SH-SY5Y (cell line): ENCODE data around the gene ETV3L.
A peak's percentile ranks its signal among the peaks of the same experiment; 100 is the strongest.

Experiments
- GATA2 ChIP-seq: IDR thresholded peaks from 2 replicates; pipeline ENCODE4 v1.6.1; 2011; ENCODE audit warnings: mild to moderate bottlenecking, low read depth, low read length
- GATA3 ChIP-seq: IDR thresholded peaks from 2 replicates; pipeline ENCODE4 v1.6.1; 2011; ENCODE audit warnings: low read depth, mild to moderate bottlenecking, low read length, moderate library complexity

ETV3L gene

DNA sequence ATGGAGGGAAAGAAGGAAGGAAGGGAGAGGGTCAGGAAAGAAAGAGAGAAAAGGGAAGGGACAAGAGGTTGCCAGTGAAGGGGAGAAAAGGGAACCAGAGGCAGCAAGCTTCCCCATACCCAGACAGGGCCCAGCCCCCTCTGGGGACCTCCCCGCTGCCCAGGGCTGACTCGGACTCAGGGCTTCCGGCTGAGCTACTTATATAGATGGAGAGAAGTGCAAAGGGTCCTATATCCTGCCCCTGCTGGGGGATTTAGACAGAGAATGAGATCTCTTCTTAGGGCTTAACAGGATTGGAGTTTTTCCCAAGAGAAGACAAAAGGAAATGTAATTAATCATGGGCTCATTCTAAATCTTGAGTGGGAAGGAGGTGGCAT lies at the start of gene ETV3L:
ETV3L (minus strand) TSS at position 176 of the 377 bp plus-strand sequence. CDS start 285 bp downstream, outside the sequence.
- no peak for TF ChIP-seq GATA3
- no peak for TF ChIP-seq GATA2

DNA sequence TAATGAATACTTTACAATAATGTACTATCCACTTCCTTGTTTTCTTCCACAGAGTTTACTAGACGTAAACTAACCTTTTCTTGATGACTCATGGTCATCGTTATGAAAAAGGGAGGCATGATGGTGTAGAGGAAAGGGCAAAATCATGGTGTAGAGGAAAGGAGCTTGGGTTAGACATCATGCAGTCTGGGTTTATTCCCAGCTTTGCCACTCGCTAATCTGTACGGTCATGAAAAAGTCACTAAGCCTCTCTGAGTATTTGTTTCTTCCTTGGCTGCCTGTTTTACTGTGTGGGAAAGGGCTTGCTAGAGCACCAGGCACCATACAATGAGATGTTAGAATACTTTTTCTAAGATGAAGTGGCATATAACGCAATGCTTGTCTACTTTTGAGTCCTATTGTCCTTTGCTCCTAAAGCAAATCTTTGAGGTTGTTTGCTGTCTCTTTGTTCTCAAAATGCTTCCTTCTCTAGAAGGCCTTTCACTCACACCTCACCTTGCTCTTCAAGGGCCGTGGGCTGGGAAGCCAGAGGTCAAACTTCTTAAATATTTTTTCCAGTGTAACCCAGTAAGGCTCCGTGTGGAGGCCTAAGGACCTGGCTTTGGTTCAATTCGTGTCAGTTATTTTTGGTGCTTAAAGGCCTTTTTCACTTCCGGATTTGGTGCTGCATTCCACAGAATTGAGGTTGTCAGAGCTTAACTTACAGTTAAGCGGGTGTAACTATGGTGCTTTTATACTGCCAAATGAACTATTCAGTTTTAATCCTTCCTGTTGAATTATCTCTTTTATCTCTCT lies 48.5 kb upstream of the ETV3L start:
- no peak for TF ChIP-seq GATA2
- TF ChIP-seq GATA3: no peak

DNA sequence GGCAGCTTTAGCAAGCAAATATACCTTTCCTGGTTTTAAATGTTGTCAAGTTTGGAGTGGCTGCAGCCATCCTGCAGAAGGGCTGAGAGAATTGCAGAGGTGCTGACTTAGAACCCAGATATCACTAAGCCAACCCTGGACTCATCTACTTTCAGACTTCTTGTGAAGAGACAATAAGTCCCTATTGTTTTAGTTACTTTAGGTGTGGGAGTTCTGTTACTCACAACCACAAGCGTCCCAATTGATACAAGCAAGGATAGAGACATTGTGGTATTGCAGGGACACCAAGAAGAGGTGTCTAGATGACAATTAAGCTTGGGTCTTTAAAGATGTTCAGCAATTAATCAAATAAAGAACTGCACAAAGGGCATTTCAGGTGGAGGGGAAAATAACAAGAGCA lies 47.4 kb upstream of the ETV3L start:
- TF ChIP-seq GATA3 (no peak), GATA2 (no peak)

DNA sequence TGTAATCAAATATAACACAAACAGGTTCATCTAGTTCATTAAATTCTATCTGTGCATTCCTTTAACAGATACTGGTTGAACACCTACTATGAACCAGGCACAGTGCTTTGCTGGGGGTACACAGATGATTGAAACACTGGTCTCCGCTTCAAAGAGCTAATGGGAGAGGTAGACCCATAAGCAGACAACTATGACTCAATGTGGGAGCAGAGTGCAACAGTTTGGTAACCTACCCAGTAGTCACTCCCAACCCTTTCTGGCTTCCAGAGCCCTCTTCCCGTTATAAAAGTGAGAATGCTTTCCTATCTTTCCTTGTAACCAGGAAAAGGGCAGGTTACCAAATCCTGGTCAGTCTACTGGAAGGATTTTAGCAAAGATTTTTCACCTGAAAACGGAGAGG lies 46.6 kb upstream of the ETV3L start:
- no peak for TF ChIP-seq GATA3
- TF ChIP-seq GATA2: no peak

DNA sequence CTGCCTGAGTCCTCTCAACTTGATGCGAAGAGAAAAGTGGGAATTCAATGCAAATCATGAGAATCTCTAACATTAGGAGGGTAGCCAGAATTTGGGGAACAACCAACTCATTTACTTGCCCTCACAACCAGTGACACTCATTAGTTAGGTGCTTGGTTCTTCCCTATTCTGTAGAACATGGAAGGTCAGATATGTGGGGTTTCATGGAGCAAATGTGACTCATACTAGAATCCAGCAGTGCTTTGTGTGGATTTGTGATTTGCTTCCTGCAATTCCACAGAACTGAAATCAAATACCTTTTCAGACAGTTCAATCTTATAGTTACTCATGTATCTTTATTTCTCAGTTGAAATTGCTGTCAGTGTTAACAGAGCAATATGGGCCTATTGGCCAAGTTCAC lies 45.5 kb upstream of the ETV3L start:
- TF ChIP-seq GATA3: no peak
- no peak for TF ChIP-seq GATA2

DNA sequence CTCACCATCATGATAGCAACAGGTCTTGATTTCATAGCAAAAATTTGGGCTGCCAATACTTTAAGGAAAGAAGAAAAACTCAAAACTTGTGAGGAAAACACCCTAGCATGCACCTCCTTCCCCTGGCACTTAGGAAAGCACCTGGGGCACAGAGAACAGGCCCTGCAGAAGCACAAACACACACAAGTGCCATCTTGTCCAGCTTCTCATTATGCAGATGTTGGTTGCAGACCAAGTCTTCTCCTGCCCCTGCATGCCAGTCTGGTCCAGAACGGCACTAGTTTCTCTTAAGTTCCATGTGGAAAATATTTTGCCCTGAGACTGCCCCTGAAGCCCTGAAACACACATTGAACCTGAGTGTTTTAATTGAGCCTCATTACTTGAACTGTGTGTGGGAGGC lies 44.9 kb upstream of the ETV3L start:
- TF ChIP-seq GATA3 (no peak), GATA2 (no peak)

DNA sequence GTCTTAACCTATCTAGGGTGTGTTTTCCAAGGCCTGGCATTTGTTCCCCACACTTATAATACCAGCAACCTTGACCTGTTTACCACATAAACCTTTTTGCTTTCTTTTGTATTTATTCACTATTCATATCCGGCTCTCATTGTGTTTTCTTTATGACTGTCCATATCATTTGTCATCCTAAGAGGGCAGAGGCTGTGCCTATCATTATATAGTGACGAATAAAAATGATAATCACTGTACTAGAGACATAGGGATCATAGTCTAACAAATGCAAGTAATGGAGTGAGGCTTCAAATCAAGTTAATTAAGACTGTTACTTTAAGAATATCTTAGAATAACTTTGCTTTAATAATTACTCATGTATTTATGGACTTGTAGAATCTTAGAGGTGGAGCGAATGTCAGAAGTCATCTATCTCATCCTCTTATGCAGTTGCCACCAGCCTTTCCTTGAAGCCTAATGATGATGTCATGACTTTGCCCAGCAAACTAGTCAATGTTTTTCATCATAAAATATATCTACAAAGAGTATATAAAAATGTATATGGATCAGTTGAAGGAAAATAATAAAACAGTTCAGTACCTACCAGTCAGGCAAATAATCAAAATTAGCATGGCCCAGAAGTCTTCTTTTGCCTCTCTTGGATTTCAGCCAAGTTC lies 43.3 kb upstream of the ETV3L start:
- no peak for TF ChIP-seq GATA2
- TF ChIP-seq GATA3: no peak

DNA sequence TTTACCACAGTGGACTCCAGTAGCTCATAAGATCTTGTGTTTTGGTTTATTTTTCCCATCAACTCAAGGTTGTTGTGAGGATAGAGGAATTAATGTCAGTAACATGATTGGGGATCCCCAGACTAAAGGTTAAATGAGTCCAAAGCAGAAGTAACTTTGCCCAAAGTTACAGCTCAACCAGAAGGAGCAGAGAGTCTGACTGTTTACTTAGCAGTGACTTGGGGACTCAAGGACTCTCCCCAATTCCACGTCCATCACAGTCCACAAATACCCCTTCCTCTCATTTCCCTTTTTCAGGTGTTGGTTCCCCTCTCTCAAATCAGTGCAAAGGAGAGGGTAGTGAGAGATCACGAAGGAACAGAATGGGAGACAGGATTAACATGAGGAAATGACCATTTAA lies 42.6 kb upstream of the ETV3L start:
- TF ChIP-seq GATA2: no peak
- no peak for TF ChIP-seq GATA3

DNA sequence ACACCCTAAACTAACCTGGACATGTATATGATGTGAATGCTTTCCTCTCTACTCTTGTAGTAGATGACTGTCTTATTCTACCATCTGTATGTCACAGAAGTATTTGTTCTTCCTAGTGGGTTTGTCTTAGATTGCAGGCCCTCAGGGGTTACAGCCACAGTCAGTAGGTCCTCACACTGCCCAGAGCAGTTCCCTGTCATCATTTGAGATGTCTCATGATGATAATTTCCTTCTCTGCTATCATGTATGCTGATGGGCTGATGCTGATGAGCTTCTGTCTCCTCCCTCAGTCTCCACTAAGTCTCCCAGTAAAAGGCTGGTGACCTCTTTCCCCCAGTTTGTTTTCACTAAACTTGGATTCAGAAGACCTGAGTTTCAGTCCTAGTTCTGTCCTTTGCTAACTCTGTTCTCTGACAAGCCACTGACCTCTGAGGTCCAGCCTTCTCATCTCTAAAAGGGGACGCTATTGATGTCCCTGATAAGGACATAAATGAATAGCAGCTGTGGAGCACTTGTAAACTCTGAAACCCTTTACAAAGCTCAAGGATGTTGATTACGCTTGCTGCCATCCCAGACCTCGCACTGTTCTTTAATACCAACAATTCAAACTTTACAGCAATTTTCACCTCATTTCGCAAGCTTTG lies 41.7 kb upstream of the ETV3L start:
- TF ChIP-seq GATA3: peak; percentile 97
- TF ChIP-seq GATA2: peak; percentile 94

DNA sequence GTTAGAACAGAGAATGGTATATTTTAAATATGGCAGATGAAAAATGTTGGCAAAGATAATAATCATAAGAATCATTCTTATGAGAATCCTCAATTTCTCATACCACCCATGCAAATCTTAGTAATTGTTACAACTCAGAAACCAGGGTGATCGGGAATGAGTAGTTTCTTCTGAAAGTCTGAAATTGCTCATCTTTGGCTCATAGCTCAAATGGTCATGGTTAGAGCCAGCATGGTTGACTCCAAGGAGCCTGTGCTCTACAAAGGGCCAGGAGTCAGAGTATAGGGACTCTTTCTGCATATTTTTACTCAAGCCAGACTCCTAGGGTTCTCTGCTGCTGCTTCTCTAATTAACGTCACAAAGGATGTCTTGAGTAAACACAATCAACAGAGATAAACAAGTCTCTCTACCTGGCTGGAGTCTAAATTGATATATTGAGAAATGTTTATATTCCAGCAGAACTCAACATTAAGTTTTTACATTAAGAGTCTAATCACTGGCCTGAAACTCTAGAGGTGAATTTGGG lies 40.5 kb upstream of the ETV3L start:
- TF ChIP-seq GATA2: no peak
- TF ChIP-seq GATA3: no peak

DNA sequence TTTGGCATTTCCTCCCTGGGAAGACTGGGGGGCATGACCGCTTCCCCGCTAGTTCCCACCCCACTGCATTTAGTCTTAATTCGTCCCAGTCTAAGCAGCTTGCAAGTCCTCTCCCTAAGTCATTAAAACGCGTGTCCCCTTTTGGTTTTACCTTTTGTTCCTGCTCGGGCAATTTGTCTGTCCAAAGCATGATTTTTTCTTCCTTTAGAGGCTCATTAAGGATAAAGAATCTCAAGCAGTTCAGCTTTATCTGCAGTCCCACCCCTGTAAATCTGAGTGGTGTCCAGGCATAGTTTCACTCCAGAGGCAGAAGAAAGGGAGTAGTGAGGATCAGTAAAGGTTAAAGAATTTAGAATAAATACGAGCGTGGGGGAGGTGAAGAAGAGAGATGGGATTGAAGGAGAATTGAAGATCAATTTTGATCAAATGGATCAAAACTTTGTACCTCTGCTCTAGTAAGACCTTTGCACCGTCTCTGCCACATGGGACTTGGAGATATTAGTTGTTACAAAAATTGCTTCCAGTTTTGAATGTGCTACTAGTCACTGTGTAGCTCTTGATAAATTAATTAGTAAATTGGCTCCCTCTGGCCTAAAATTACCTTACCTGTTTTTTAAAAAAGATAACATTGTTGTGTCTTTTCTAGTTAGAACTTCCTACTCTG lies 39.6 kb upstream of the ETV3L start:
- TF ChIP-seq GATA2 (no peak), GATA3 (no peak)

DNA sequence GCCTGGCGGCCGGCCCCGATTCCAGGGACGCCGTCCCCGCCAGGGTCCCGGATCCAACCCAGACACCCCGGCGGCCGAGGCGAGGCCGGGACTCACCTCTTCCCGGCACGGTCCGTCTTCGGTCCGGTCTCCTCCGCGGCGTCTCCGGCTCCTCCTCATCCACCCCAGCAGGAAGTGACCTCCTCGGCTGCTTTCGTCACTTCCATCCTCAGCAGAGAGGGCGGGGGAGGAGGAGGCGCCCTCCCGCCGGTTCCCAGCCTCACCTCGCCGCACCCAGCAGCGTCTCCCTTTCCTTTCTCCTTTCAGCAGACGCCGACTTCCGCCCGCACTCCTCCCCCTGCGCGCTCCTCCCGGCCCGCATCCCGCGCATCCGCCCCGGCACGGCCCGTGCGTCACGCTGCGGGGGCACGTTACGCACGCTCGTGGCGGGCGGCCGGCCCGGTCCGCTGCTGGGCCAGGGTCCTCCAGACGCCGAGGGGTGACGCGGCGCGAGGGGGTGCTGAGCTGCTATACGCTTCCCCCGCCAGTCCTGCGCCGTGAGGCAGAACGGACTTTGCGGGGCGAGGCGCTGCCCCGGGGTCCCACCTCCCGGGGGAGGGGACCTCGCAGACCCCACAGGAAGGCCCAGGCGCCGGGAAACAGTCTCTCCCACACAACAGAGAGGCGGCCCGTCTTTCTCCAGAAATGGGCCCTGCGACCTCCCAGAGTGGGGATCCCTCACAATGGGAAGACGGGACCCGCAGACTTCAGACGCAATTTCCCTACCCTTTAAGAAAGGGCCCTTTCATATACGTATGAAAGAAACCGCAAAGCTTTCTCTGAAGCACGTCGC lies 38.8 kb upstream of the ETV3L start, which contains the start of gene ETV3:
ETV3 (minus strand) TSS at position 176 of the 832 bp plus-strand sequence. CDS start 2,043 bp downstream, outside the sequence.
- no peak for TF ChIP-seq GATA3
- no peak for TF ChIP-seq GATA2
